ENCODE measurements around the gene MEI4.

DNA sequence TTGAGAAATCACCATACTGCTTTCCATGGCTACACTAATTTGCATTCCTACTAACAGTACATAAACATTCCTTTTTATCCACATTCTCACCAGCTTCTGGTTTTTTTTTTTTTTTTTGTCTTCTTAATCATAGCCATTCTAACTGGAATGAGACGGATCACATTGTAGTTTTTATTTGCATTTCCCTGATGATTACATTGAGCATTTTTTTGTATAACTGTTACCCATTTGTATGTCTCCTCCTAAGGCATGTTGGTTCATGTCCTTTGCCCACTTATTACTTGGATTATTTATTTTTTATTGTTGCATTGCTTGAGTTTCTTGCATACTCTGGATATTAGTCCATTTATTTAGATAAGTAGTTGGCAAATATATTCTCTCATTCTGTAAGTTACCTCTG lies 258.0 kb downstream of the MEI4 start:
- TF ChIP-seq POLR2A (IDR thresholded peaks at IDR 0.05): no peak
- TF ChIP-seq, protein P1, sequence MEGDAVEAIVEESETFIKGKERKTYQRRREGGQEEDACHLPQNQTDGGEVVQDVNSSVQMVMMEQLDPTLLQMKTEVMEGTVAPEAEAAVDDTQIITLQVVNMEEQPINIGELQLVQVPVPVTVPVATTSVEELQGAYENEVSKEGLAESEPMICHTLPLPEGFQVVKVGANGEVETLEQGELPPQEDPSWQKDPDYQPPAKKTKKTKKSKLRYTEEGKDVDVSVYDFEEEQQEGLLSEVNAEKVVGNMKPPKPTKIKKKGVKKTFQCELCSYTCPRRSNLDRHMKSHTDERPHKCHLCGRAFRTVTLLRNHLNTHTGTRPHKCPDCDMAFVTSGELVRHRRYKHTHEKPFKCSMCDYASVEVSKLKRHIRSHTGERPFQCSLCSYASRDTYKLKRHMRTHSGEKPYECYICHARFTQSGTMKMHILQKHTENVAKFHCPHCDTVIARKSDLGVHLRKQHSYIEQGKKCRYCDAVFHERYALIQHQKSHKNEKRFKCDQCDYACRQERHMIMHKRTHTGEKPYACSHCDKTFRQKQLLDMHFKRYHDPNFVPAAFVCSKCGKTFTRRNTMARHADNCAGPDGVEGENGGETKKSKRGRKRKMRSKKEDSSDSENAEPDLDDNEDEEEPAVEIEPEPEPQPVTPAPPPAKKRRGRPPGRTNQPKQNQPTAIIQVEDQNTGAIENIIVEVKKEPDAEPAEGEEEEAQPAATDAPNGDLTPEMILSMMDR (IDR thresholded peaks at IDR 0.05): no peak

Data from ovary (tissue), 3 donors.